GM21381 (cell line): ENCODE data around the gene ATP2C2.
A peak's percentile ranks its signal among the peaks of the same experiment; 100 is the strongest.

Experiments used
- ATAC-seq: cut with Tn5 transposase; IDR thresholded peaks from one replicate; pipeline ENCODE4 v1.9.1; 2021; ENCODE audit warnings: mild to moderate bottlenecking, moderate library complexity; ENCODE audit not compliant: unreplicated experiment

The ATP2C2 gene

GRCh38 chr16:84486551-84487235 lies 118.4 kb downstream of the ATP2C2 start:
- ATAC-seq, result no peak

- no peak for ATAC-seq
These were observed 119.0 kb downstream of the ATP2C2 start for GRCh38 chr16:84487358-84487757.

- no peak for ATAC-seq
These were observed 120.8 kb downstream of the ATP2C2 start for GRCh38 chr16:84489131-84489530.

GRCh38 chr16:84495506-84495905 lies 127.2 kb downstream of the ATP2C2 start:
- no peak for ATAC-seq

- no peak for ATAC-seq
These were observed 128.7 kb downstream of the ATP2C2 start for GRCh38 chr16:84496991-84497390.

- no peak for ATAC-seq
These were observed 129.3 kb downstream of the ATP2C2 start for GRCh38 chr16:84497418-84498222.

- no peak for ATAC-seq
These were observed 129.9 kb downstream of the ATP2C2 start for GRCh38 chr16:84498223-84498610.

GRCh38 chr16:84498859-84499620 lies 130.7 kb downstream of the ATP2C2 start:
- no peak for ATAC-seq

- ATAC-seq, result no peak
These were observed 131.3 kb downstream of the ATP2C2 start for GRCh38 chr16:84499638-84500037.

GRCh38 chr16:84500531-84500930 lies 132.2 kb downstream of the ATP2C2 start:
- no peak for ATAC-seq

GRCh38 chr16:84501077-84501735 lies 132.9 kb downstream of the ATP2C2 start:
- ATAC-seq, result no peak

- no peak for ATAC-seq
These were observed 133.7 kb downstream of the ATP2C2 start for GRCh38 chr16:84502075-84502474.

- ATAC-seq, result no peak
These were observed 134.2 kb downstream of the ATP2C2 start for GRCh38 chr16:84502581-84502980.

- ATAC-seq, result peak; percentile 0
These were observed 135.5 kb downstream of the ATP2C2 start for GRCh38 chr16:84503751-84504395.

- peak; percentile 97 for ATAC-seq
These were observed 136.3 kb downstream of the ATP2C2 start, which contains the start of gene MEAK7 for GRCh38 chr16:84504420-84505248. Gene MEAK7, minus strand, starts transcription at chr16:84504659. Its CDS starts 6,573 bp downstream, at chr16:84498086.

- ATAC-seq, result no peak
These were observed 137.2 kb downstream of the ATP2C2 start for GRCh38 chr16:84505249-84506187.

GRCh38 chr16:84507011-84507982 lies 139.0 kb downstream of the ATP2C2 start:
- no peak for ATAC-seq
